Measurements from ENCODE around the gene SLC17A7. TPM values are rescaled to one million over a fixed set of nuclear protein-coding genes. Genes with fewer than 3 reads are reported as not detected.

Gene SLC17A7
- total RNA-seq, 2 donors from 2014 or later = 0.59 to 0.67 TPM

GRCh38 chr19:49472936-49473335 lies 31.6 kb upstream of the SLC17A7 start:
- TF ChIP-seq, protein P1, sequence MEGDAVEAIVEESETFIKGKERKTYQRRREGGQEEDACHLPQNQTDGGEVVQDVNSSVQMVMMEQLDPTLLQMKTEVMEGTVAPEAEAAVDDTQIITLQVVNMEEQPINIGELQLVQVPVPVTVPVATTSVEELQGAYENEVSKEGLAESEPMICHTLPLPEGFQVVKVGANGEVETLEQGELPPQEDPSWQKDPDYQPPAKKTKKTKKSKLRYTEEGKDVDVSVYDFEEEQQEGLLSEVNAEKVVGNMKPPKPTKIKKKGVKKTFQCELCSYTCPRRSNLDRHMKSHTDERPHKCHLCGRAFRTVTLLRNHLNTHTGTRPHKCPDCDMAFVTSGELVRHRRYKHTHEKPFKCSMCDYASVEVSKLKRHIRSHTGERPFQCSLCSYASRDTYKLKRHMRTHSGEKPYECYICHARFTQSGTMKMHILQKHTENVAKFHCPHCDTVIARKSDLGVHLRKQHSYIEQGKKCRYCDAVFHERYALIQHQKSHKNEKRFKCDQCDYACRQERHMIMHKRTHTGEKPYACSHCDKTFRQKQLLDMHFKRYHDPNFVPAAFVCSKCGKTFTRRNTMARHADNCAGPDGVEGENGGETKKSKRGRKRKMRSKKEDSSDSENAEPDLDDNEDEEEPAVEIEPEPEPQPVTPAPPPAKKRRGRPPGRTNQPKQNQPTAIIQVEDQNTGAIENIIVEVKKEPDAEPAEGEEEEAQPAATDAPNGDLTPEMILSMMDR (IDR thresholded peaks at IDR 0.05) = no peak
- DNase-seq (ENCODE audit: low spot score) = no peak
- Histone ChIP-seq H3K27ac (no peak overlapping the region), H3K27me3 (no peaks in the 10 kb centered on the region), H3K9me3 (no peaks in the 10 kb centered on the region), H3K4me3 (no peak overlapping the region), H3K4me1 (peaks cover 0 to 49% of the 10 kb centered on the region in 2 donors), H3K36me3 (no peaks in the 10 kb centered on the region)

DNA sequence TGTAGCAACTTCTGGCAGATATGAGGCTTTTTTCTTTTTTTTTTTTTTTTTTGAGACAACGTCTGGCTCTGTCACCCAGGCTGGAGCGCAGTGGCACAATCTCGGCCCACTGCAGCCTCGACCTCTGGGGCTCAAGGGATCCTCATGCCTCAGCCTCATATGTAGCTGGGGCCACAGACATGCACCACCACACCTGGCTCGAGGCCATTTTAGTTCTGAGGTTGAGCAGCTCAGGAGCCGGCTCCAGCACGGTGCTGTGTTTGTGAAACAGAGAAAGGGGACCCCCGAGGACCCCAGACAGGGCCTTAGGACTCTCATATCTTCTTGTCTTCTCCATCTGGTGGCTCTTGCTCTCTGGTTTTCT lies 29.3 kb upstream of the SLC17A7 start:
- no peaks in the 10 kb centered on the region for H3K36me3 ChIP-seq
- H3K4me1 ChIP-seq = peaks cover 0 to 44% of the 10 kb centered on the region in 2 donors
- TF ChIP-seq, protein P1 (IDR thresholded peaks at IDR 0.05) = no peak
- H3K9me3 ChIP-seq = no peaks in the 10 kb centered on the region
- H3K4me3 ChIP-seq = no peak overlapping the region
- no peak for DNase-seq (ENCODE audit: low spot score)
- peak overlapping the region in 1 of 2 donors; percentile 36 for H3K27ac ChIP-seq
- no peaks in the 10 kb centered on the region for H3K27me3 ChIP-seq

- H3K36me3 ChIP-seq = no peaks in the 10 kb centered on the region
- no peaks in the 10 kb centered on the region for H3K27me3 ChIP-seq
- peaks cover 0 to 44% of the 10 kb centered on the region in 2 donors for H3K4me1 ChIP-seq
- H3K4me3 ChIP-seq = no peak overlapping the region
- H3K9me3 ChIP-seq = no peaks in the 10 kb centered on the region
- DNase-seq (ENCODE audit: low spot score) = no peak
- TF ChIP-seq, protein P1 (IDR thresholded peaks at IDR 0.05) = no peak
- peak overlapping the region; percentile 63 to 75 for H3K27ac ChIP-seq
These were observed 28.7 kb upstream of the SLC17A7 start for GRCh38 chr19:49469828-49470614.

GRCh38 chr19:49468746-49469447 lies 27.6 kb upstream of the SLC17A7 start:
- H3K4me1 ChIP-seq = peaks cover 0 to 34% of the 10 kb centered on the region in 2 donors
- H3K27ac ChIP-seq = peak overlapping the region; percentile 66 to 75
- no peaks in the 10 kb centered on the region for H3K9me3 ChIP-seq
- TF ChIP-seq, protein P1 (IDR thresholded peaks at IDR 0.05) = no peak
- peaks cover 6% of the 10 kb centered on the region for H3K36me3 ChIP-seq
- H3K27me3 ChIP-seq = no peaks in the 10 kb centered on the region
- peak; percentile 97 for DNase-seq (ENCODE audit: low spot score)
- H3K4me3 ChIP-seq = no peak overlapping the region

DNA sequence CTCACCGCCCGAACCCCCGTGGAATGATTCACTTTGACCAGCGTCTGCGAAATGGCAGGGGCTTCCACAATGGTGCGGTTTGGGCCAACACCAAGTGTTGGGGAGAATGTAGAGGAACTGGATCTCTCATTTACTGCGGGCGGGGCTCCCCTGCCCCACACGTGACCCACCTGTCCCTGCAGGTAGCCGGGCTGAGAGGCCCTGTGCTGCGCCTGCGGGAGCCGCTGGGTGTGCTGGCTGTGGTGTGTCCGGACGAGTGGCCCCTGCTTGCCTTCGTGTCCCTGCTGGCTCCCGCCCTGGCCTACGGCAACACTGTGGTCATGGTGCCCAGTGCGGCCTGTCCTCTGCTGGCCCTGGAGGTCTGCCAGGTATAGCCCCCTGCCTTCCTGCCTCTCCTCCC lies 26.9 kb upstream of the SLC17A7 start:
- Histone ChIP-seq H3K9me3 (no peaks in the 10 kb centered on the region), H3K4me3 (no peak overlapping the region), H3K27me3 (no peaks in the 10 kb centered on the region), H3K4me1 (peaks cover 0 to 27% of the 10 kb centered on the region in 2 donors), H3K27ac (peak overlapping the region; percentile 66 to 75), H3K36me3 (peaks cover 6% of the 10 kb centered on the region)
- TF ChIP-seq, protein P1 (IDR thresholded peaks at IDR 0.05) = no peak
- no peak for DNase-seq (ENCODE audit: low spot score)
